Sigmoid colon (tissue), 3 donors: Measurements from ENCODE around the gene CCDC93.

Experiments used
- POLR2A ChIP-seq, 2 donors: fragments of 450-650 bp; IDR thresholded peaks; one replicate each; pipeline ENCODE4 v1.6.1; 2016; ENCODE audit warnings: antibody characterized with exemption in 2 of 2, mild to moderate bottlenecking in 2 of 2, moderate library complexity in 2 of 2
- TF ChIP-seq, protein P1 (sequence below), 4 experiments: fragments of 450-650 bp in 3 of 4; fragments of 200-600 bp in 1 of 4; IDR thresholded peaks; one replicate each; pipeline ENCODE4 v1.5.1; 2016 to 2019; ENCODE audit warnings: antibody characterized with exemption in 4 of 4, mild to moderate bottlenecking in 3 of 4, moderate library complexity in 2 of 4

- no peak for TF ChIP-seq POLR2A (IDR thresholded peaks at IDR 0.05)
- TF ChIP-seq, protein P1, sequence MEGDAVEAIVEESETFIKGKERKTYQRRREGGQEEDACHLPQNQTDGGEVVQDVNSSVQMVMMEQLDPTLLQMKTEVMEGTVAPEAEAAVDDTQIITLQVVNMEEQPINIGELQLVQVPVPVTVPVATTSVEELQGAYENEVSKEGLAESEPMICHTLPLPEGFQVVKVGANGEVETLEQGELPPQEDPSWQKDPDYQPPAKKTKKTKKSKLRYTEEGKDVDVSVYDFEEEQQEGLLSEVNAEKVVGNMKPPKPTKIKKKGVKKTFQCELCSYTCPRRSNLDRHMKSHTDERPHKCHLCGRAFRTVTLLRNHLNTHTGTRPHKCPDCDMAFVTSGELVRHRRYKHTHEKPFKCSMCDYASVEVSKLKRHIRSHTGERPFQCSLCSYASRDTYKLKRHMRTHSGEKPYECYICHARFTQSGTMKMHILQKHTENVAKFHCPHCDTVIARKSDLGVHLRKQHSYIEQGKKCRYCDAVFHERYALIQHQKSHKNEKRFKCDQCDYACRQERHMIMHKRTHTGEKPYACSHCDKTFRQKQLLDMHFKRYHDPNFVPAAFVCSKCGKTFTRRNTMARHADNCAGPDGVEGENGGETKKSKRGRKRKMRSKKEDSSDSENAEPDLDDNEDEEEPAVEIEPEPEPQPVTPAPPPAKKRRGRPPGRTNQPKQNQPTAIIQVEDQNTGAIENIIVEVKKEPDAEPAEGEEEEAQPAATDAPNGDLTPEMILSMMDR (IDR thresholded peaks at IDR 0.05), result no peak
Observed at GRCh38 chr2:117982376-117983033, 31.4 kb downstream of the CCDC93 start.
